ENCODE results near the gene SMG1. TPM values are rescaled to one million over a fixed set of nuclear protein-coding genes. Genes with fewer than 3 reads are reported as not detected.
"Not testable (repeated sequence)": the region's sequence is repeated elsewhere in the genome, so short reads cannot be mapped to it uniquely, and the experiment has no call there.

SMG1 gene
- total RNA-seq, 1 experiment from 2014 or later, result 125 TPM

DNA sequence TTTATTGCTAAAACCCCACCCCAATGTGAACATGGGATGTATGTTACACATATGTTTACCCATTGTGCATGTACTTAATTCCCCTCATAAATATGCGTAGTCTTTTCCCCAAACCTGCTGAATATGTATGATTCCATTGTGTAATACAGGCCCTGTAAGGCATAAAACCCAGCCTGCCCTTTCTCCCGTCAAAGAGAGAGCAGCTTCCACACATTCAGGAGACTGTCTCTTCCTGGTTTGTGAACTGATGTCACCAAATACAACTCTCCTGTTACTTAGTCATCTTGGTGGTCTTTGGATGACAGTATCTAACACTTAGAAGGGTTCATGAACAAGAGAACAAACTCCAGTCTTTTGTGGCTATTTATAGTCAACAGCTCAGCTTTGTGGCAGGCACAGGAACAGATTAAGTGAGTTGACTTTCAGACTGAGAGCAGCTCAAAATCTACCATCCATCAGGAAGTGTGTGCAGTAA, 32.9 kb upstream of the SMG1 start:
- POLR2A ChIA-PET (ENCODE audit: unreplicated experiment), result interaction anchor here (0.5 to 0.7 kb wide), 6 partner anchors 18 to 264 kb away, joined by 3 to 6 read pairs (median 4); partner anchors contain the start of gene ARL6IP1
- Histone ChIP-seq H3K4me2 (no peak overlapping the region), H3K9me2 (ENCODE audit: insufficient read depth) (no peaks in the 10 kb centered on the region), H3F3A (ENCODE audit: insufficient read depth, low read depth) (no peaks in the 10 kb centered on the region; the same call in 1 of the 2 replicates), H3K9me3 (ENCODE audit: insufficient read depth, low read depth) (no peaks in the 10 kb centered on the region), H3K79me2 (ENCODE audit: low read depth) (no peaks in the 10 kb centered on the region), H3K36me3 (ENCODE audit: low read depth) (no peaks in the 10 kb centered on the region), H4K20me1 (ENCODE audit: insufficient read depth) (no peaks in the 10 kb centered on the region), H3K4me3 (no peak overlapping the region), H2AFZ (no peak overlapping the region), H3K4me1 (replicated peaks; ENCODE audit: insufficient read depth) (no peaks in the 10 kb centered on the region), H3K27ac (no peak overlapping the region), H3K27me3 (ENCODE audit: insufficient read depth, low read depth) (no peaks in the 10 kb centered on the region)
- CTCF ChIA-PET, result interaction anchor here (0.6 kb wide), 1 partner anchor 40 kb away, joined by 3 read pairs; no protein-coding TSS in a partner anchor
- intact Hi-C loops (cut with micrococcal nuclease; ENCODE audit: unreplicated experiment), result no loop called here
- TF ChIP-seq CTCF (conservative IDR thresholded peaks at IDR 0.05) (no peak), EZH2 (IDR thresholded peaks at IDR 0.05; ENCODE audit: low read depth) (no peak)
- no peak for DNase-seq
- no TSS peak for BruUV-seq (replicated peaks)

DNA sequence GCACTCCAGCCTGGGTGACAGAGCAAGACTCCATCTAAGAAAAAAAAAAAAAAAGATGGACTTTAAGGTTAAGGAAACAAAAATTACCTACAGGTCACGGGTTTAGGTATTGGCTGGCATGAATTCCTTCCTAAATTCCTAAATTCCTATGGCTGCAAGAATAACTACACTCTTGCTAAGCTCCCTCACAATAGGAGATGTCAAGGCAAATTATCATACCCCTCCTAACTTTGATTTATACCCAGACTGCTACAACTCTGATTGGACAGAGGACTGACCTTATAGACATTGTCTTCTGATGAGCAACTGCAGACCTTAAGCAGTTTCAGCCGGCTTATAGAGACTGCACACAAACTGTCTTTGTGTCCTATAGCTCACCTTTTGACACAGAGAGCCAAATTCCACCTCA, 32.4 kb upstream of the SMG1 start:
- Histone ChIP-seq H3K27me3 (ENCODE audit: insufficient read depth, low read depth) (no peaks in the 10 kb centered on the region), H3K4me1 (replicated peaks; ENCODE audit: insufficient read depth) (no peaks in the 10 kb centered on the region), H3F3A (ENCODE audit: insufficient read depth, low read depth) (no peaks in the 10 kb centered on the region; the same call in 1 of the 2 replicates), H3K27ac (no peak overlapping the region), H3K4me3 (no peak overlapping the region), H3K4me2 (no peak overlapping the region), H4K20me1 (ENCODE audit: insufficient read depth) (no peaks in the 10 kb centered on the region), H3K36me3 (ENCODE audit: low read depth) (no peaks in the 10 kb centered on the region), H2AFZ (no peak overlapping the region), H3K9me3 (ENCODE audit: insufficient read depth, low read depth) (no peaks in the 10 kb centered on the region), H3K9me2 (ENCODE audit: insufficient read depth) (no peaks in the 10 kb centered on the region), H3K79me2 (ENCODE audit: low read depth) (no peaks in the 10 kb centered on the region)
- CTCF ChIA-PET, result interaction anchor here (0.7 kb wide), 1 partner anchor 8 kb away, joined by 4 read pairs; no protein-coding TSS in a partner anchor
- POLR2A ChIA-PET (ENCODE audit: unreplicated experiment), result interaction anchor here (0.5 to 0.8 kb wide), 7 partner anchors 17 to 264 kb away, joined by 3 to 9 read pairs (median 4); partner anchors contain the start of gene ARL6IP1
- no peak for TF ChIP-seq CTCF (conservative IDR thresholded peaks at IDR 0.05)
- TF ChIP-seq EZH2 (IDR thresholded peaks at IDR 0.05; ENCODE audit: low read depth), result no peak
- no TSS peak for BruUV-seq (replicated peaks)
- DNase-seq, result peak in 1 of 2 experiments; percentile 34
- intact Hi-C loops (cut with micrococcal nuclease; ENCODE audit: unreplicated experiment), result no loop called here

DNA sequence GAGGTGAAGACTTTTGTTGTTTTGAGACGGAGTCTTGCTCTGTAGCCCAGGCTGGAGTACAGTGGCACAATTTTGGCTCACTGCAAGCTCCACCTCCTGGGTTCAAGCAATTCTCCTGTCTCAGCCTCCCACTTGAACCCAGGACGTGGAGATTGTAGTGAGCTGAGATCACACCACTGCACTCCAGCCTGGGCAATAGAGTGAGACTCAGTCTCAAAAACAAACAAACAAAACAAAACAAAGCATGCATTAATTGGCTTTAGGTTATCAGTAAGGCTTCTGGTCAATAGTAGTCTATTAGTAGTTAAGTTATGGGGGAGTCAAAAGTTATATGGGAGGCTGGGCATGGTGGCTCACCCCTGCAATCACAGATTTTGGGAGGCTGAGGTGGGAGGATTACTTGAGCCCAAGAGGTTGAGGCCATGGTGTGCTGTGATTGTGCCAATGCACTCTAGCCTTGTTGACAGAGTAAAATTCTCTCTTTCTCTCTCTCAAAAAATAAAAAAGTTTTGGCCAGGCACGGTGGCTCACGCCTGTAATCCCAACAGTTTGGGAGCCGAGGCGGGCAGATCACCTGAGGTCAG, 30.5 kb upstream of the SMG1 start:
- H3K27me3 ChIP-seq (ENCODE audit: insufficient read depth, low read depth); DNase-seq; H3K9me2 ChIP-seq (ENCODE audit: insufficient read depth); H3K9me3 ChIP-seq (ENCODE audit: insufficient read depth, low read depth); H4K20me1 ChIP-seq (ENCODE audit: insufficient read depth); BruUV-seq (replicated peaks); H3K4me2 ChIP-seq; POLR2A ChIA-PET (ENCODE audit: unreplicated experiment); H3K79me2 ChIP-seq (ENCODE audit: low read depth); H3K4me1 ChIP-seq (replicated peaks; ENCODE audit: insufficient read depth); H3K4me3 ChIP-seq; H3K36me3 ChIP-seq (ENCODE audit: low read depth); intact Hi-C loops (cut with micrococcal nuclease; ENCODE audit: unreplicated experiment); H2AFZ ChIP-seq; H3K27ac ChIP-seq; H3F3A ChIP-seq (ENCODE audit: insufficient read depth, low read depth): not testable (repeated sequence)
- CTCF ChIA-PET, result interaction anchor here (1.0 kb wide), 1 partner anchor 11 kb away, joined by 4 read pairs; no protein-coding TSS in a partner anchor

- intact Hi-C loops (cut with micrococcal nuclease; ENCODE audit: unreplicated experiment); H3K27me3 ChIP-seq (ENCODE audit: insufficient read depth, low read depth); H3K4me2 ChIP-seq; H2AFZ ChIP-seq; H3K79me2 ChIP-seq (ENCODE audit: low read depth); H3K9me2 ChIP-seq (ENCODE audit: insufficient read depth); DNase-seq; H3K9me3 ChIP-seq (ENCODE audit: insufficient read depth, low read depth); POLR2A ChIA-PET (ENCODE audit: unreplicated experiment); H3K4me3 ChIP-seq; H4K20me1 ChIP-seq (ENCODE audit: insufficient read depth); H3K4me1 ChIP-seq (replicated peaks; ENCODE audit: insufficient read depth); H3F3A ChIP-seq (ENCODE audit: insufficient read depth, low read depth); BruUV-seq (replicated peaks); H3K27ac ChIP-seq; H3K36me3 ChIP-seq (ENCODE audit: low read depth): not testable (repeated sequence)
- CTCF ChIA-PET, result interaction anchor here (1.0 kb wide), 1 partner anchor 10 kb away, joined by 6 read pairs; no protein-coding TSS in a partner anchor
Observed at GRCh38 chr16:18955874-18956580, 29.8 kb upstream of the SMG1 start.

Data from PC-9 (cell line).